Stimulated activated CD4-positive, alpha-beta T cell treated with anti-CD3 and anti-CD28 coated beads, TNF-alpha, amount 100 ng/mL, for 24 hours (primary cell): ENCODE measurements around the gene PXMP4.

ENCODE experiments used
- DNase-seq, 3 experiments: peaks; one replicate each; pipeline ENCODE4 v3.0.0-alpha.2; 2020; ENCODE audit warnings: low read depth in 3 of 3

PXMP4 gene

DNA sequence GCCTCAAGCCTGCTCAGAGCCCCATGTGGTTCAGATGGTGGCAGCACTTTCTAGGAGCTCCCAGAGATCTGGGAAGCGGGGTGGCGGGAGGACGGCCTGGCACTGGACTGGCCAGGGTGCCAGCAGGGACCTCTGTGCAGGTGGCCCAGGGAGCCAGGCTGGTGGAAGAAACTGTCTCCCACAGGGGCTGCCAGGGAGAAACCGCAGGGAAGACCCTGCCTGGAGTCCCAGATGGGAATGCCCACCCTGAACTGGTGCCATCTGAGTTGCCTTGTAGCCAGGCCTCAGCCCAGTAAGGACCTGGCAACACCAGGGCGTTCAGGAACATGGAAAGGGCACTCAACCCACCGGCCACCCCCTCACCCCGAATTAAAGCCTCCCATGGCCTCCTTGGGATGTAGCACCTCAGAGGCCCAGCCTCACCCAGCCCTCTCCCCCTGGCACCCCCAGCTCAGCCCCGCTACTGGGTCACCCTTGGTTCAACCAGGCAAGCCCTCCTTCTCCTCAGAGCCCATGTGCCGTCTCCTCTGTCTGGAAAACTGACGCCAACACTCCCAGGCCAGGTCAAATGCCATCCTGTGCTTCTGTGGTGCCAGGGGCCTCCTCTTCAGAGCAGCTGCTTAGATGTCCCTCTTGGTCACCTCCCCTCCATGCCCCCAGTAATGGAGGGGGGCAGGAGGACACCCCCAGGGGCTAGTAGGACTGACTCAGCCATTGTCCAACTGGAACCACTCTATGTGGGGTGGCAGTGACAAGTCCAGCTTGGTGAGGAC is 63.9 kb downstream of the PXMP4 start:
- no peak for DNase-seq

- no peak for DNase-seq
These were observed 64.9 kb downstream of the PXMP4 start for GRCh38 chr20:33655164-33655563.

DNA sequence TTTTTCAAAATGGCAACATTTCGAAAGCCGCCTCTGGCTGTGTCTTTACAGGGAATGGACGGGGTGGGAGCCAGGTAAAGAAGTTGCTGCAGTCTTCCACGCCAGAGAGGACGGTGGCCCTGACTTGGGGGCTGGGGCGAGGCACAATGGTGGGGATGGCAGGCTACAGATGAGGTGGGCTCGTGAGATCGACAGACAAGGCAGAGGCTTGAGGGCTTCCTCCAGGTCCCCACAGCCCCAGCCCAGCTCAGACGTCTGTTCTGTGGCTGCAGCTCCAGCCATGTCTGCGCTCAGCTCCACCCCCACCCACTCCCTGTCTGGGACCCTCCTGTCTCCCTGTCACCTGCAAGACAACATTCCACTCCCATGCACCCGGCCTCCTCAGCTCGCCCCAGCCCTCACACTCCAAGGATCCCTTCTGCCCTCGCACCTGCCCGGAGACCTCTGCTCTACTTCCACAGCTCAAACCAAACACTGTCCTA is 65.4 kb downstream of the PXMP4 start:
- no peak for DNase-seq

GRCh38 chr20:33653900-33654596 is 66.1 kb downstream of the PXMP4 start:
- DNase-seq: no peak

DNA sequence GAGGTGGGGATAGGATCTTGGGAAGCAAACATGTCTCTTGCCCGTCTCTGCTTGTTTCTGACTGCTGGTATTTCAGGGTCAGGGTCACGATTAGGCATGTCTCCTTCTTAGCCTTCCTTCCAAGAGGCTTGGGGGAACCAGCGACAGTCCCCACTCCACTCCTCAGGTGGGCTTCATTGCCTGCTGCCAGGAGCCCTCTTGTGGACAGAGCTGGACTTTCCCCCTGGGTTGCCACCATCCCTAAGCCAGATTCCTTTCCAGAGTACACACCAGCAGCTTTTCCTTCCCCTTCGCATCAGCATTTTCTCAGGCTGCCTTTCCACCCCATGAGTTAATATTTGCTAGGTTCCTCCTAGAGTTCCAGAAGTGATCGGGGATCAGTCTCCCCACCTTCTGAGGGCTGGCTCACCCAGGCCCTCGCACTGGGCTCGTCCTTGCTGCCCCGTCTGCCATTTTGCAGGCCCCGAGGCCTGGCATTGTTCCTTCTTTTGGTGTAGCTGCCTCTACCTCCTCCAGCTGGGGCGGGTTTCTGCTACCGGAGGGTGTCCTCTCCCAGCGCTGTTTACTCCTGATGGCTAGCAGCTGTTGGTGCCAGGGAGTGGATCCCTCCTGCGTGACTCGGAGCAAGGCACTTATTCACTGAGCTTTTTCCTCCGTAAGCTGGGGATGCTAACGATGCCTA is 66.8 kb downstream of the PXMP4 start:
- DNase-seq: peak in 1 of 3 experiments; percentile 42
